Mesenchymal stem cell (in vitro differentiated cells and primary cell): Measurements from ENCODE around the gene SF3B3.

Experiments used
- DNase-seq: peaks from one replicate; pipeline ENCODE4 v3.0.0-alpha.2; 2013
- H2AFZ ChIP-seq: one replicate; pipeline ENCODE4 v1.6.1; 2013; ENCODE audit warnings: low read depth, mild to moderate bottlenecking, control low read depth, inconsistent platforms, low read length, moderate library complexity
- H2AK5ac ChIP-seq: 2 replicates; pipeline ENCODE4 v1.6.1; 2013; ENCODE audit warnings: low read length, moderate library complexity, mild to moderate bottlenecking, inconsistent platforms; ENCODE audit not compliant: severe bottlenecking
- H2BK120ac ChIP-seq: one replicate; pipeline ENCODE4 v1.6.1; 2013; ENCODE audit warnings: low read depth, mild to moderate bottlenecking, inconsistent platforms, low read length, moderate library complexity
- H2BK12ac ChIP-seq, 2 experiments: one replicate each; pipeline ENCODE4 v1.6.1; 2013; ENCODE audit warnings: inconsistent platforms in 2 of 2, low read length in 2 of 2, mild to moderate bottlenecking in 2 of 2, moderate library complexity in 2 of 2, control low read depth in 1 of 2
- H2BK15ac ChIP-seq: one replicate; pipeline ENCODE4 v1.6.1; 2013; ENCODE audit warnings: mild to moderate bottlenecking, low read depth, inconsistent platforms; ENCODE audit not compliant: poor library complexity, severe bottlenecking
- H2BK5ac ChIP-seq: 2 replicates; pipeline ENCODE4 v1.6.1; 2013; ENCODE audit warnings: low read depth, mild to moderate bottlenecking, low read length, control low read depth, inconsistent platforms; ENCODE audit not compliant: poor library complexity, severe bottlenecking
- H3K14ac ChIP-seq, 2 experiments: one replicate each; pipeline ENCODE4 v1.6.1; 2013; ENCODE audit warnings: inconsistent platforms in 2 of 2, low read length in 2 of 2, control low read depth in 1 of 2, mild to moderate bottlenecking in 1 of 2, moderate library complexity in 1 of 2
- H3K18ac ChIP-seq, 2 experiments: one replicate each; pipeline ENCODE4 v1.6.1; 2013; ENCODE audit warnings: inconsistent platforms in 2 of 2, low read length in 2 of 2, control low read depth in 1 of 2, low read depth in 1 of 2, mild to moderate bottlenecking in 1 of 2
- H3K23ac ChIP-seq, 2 experiments: one replicate each; pipeline ENCODE4 v1.6.1; 2013; ENCODE audit warnings: inconsistent platforms in 2 of 2, low read length in 2 of 2, mild to moderate bottlenecking in 2 of 2, moderate library complexity in 2 of 2, control low read depth in 1 of 2
- H3K27ac ChIP-seq: 2 replicates; pipeline ENCODE4 v1.5.1; 2013; ENCODE audit warnings: mild to moderate bottlenecking, moderate library complexity, low read length, control low read depth, inconsistent platforms; ENCODE audit not compliant: poor library complexity, severe bottlenecking
- H3K27me3 ChIP-seq, 2 experiments: 2 replicates each; pipeline versions ENCODE4 v1.6.1 to v1.7.0; 2013; ENCODE audit warnings: low read length in 2 of 2, mild to moderate bottlenecking in 2 of 2, moderate library complexity in 2 of 2, control low read depth in 1 of 2, inconsistent platforms in 1 of 2; ENCODE audit not compliant: control insufficient read depth in 1 of 2, insufficient read depth in 1 of 2
- H3K36me3 ChIP-seq, 2 experiments: 2 replicates each; pipeline versions ENCODE4 v1.6.1 to v1.7.0; 2013; ENCODE audit warnings: low read length in 2 of 2, control low read depth in 1 of 2, inconsistent platforms in 1 of 2, low read depth in 1 of 2, mild to moderate bottlenecking in 1 of 2; ENCODE audit not compliant: insufficient read depth in 2 of 2, control insufficient read depth in 1 of 2
- H3K4ac ChIP-seq, 2 experiments: one replicate each; pipeline ENCODE4 v1.6.1; 2013; ENCODE audit warnings: inconsistent platforms in 2 of 2, low read length in 2 of 2, mild to moderate bottlenecking in 2 of 2, moderate library complexity in 2 of 2, control low read depth in 1 of 2, low read depth in 1 of 2
- H3K4me1 ChIP-seq: 2 replicates; pipeline ENCODE4 v1.6.1; 2013; ENCODE audit warnings: low read depth, low read length, control low read depth; ENCODE audit not compliant: control insufficient read depth, insufficient read depth
- H3K4me2 ChIP-seq: 2 replicates; pipeline ENCODE4 v1.6.1; 2013; ENCODE audit warnings: low read length, mild to moderate bottlenecking, inconsistent platforms; ENCODE audit not compliant: poor library complexity, severe bottlenecking
- H3K4me3 ChIP-seq, 2 experiments: 2 replicates each; pipeline versions ENCODE4 v1.5.1 to v1.7.0; 2013; ENCODE audit warnings: low read length in 2 of 2, mild to moderate bottlenecking in 2 of 2, control low read depth in 1 of 2, low read depth in 1 of 2; ENCODE audit not compliant: insufficient read depth in 1 of 2
- H3K79me1 ChIP-seq: replicated peaks from 2 replicates; pipeline ENCODE4 v1.6.1; 2013; ENCODE audit warnings: mild to moderate bottlenecking, control low read depth, low read length, inconsistent platforms; ENCODE audit not compliant: poor library complexity, severe bottlenecking
- H3K9ac ChIP-seq: 2 replicates; pipeline ENCODE4 v1.7.0; 2013; ENCODE audit warnings: mild to moderate bottlenecking, low read length, moderate library complexity
- H3K9me3 ChIP-seq: 2 replicates; pipeline ENCODE4 v1.7.0; 2013; ENCODE audit warnings: mild to moderate bottlenecking, low read length; ENCODE audit not compliant: control insufficient read depth
- H4K8ac ChIP-seq: one replicate; pipeline ENCODE4 v1.6.1; 2013; ENCODE audit warnings: inconsistent platforms, mild to moderate bottlenecking, low read length, moderate library complexity
- H4K91ac ChIP-seq: one replicate; pipeline ENCODE4 v1.6.1; 2013; ENCODE audit warnings: mild to moderate bottlenecking, low read length, inconsistent platforms
- WGBS: methylation state at CpG from one replicate; pipeline ENCODE4 v1.1.7; 2013; ENCODE audit warnings: mixed read lengths; 5-methylcytosine and 5-hydroxymethylcytosine counted together

Gene SF3B3

GRCh38 chr16:70570967-70571570, 47.5 kb downstream of the SF3B3 start:
- Histone ChIP-seq H2BK5ac (no peak overlapping the region), H2BK15ac (no peak overlapping the region), H3K36me3 (peaks cover 59 to 84% of the 10 kb centered on the region in 2 experiments), H4K8ac (no peak overlapping the region), H3K27me3 (no peaks in the 10 kb centered on the region), H3K4me1 (peaks cover 19% of the 10 kb centered on the region), H3K4me3 (no peak overlapping the region), H3K9me3 (no peaks in the 10 kb centered on the region), H3K27ac (no peak overlapping the region), H3K18ac (no peak overlapping the region), H3K4me2 (no peak overlapping the region), H3K4ac (no peak overlapping the region), H3K14ac (no peak overlapping the region), H2BK12ac (no peak overlapping the region), H3K9ac (no peak overlapping the region), H2AFZ (no peak overlapping the region), H2BK120ac (no peak overlapping the region), H2AK5ac (no peak overlapping the region), H3K79me1 (peaks cover 21% of the 10 kb centered on the region), H4K91ac (no peak overlapping the region), H3K23ac (no peak overlapping the region)
- DNase-seq, result no peak
- WGBS, result 98% methylated on average over 10 of the region's 10 CpGs

- H2BK12ac ChIP-seq, result peak overlapping the region; percentile 12 to 55
- WGBS, result 100% methylated on average over 8 of the region's 8 CpGs
- peaks cover 58 to 78% of the 10 kb centered on the region in 2 experiments for H3K36me3 ChIP-seq
- H3K9ac ChIP-seq, result no peak overlapping the region
- H3K14ac ChIP-seq, result no peak overlapping the region
- no peaks in the 10 kb centered on the region for H3K9me3 ChIP-seq
- no peak overlapping the region for H3K27ac ChIP-seq
- DNase-seq, result no peak
- peaks cover 20% of the 10 kb centered on the region for H3K79me1 ChIP-seq
- peak overlapping the region; percentile 59 for H2AK5ac ChIP-seq
- H4K91ac ChIP-seq, result peak overlapping the region; percentile 21
- peak overlapping the region in 1 of 2 experiments; percentile 38 for H3K4ac ChIP-seq
- no peak overlapping the region for H3K23ac ChIP-seq
- peaks cover 20% of the 10 kb centered on the region for H3K4me1 ChIP-seq
- no peak overlapping the region for H3K4me3 ChIP-seq
- H2BK5ac ChIP-seq, result no peak overlapping the region
- H2BK15ac ChIP-seq, result no peak overlapping the region
- no peak overlapping the region for H2AFZ ChIP-seq
- no peaks in the 10 kb centered on the region for H3K27me3 ChIP-seq
- H3K18ac ChIP-seq, result no peak overlapping the region
- H4K8ac ChIP-seq, result no peak overlapping the region
- peak overlapping the region; percentile 11 for H2BK120ac ChIP-seq
- no peak overlapping the region for H3K4me2 ChIP-seq
Measured at GRCh38 chr16:70571623-70572022, 48.0 kb downstream of the SF3B3 start.

- Histone ChIP-seq H2BK15ac (peak overlapping the region; percentile 12), H3K27me3 (no peaks in the 10 kb centered on the region), H3K4me2 (no peak overlapping the region), H3K27ac (peak overlapping the region; percentile 92), H3K4me1 (peaks cover 26% of the 10 kb centered on the region), H3K9ac (peak overlapping the region; percentile 65), H2BK120ac (peak overlapping the region; percentile 40), H3K79me1 (peaks cover 17% of the 10 kb centered on the region), H2AFZ (no peak overlapping the region), H3K18ac (peak overlapping the region; percentile 14 to 23), H2BK5ac (no peak overlapping the region), H3K4me3 (no peak overlapping the region), H3K23ac (no peak overlapping the region), H3K36me3 (peaks cover 51 to 72% of the 10 kb centered on the region in 2 experiments), H4K91ac (no peak overlapping the region), H2AK5ac (peak overlapping the region; percentile 69), H2BK12ac (peak overlapping the region in 1 of 2 experiments; percentile 6), H4K8ac (peak overlapping the region; percentile 46), H3K4ac (peak overlapping the region; percentile 1 to 29), H3K14ac (no peak overlapping the region), H3K9me3 (no peaks in the 10 kb centered on the region)
- WGBS, result 100% methylated on average over 5 of the region's 5 CpGs
- DNase-seq, result no peak
Measured at GRCh38 chr16:70572050-70572925, 48.7 kb downstream of the SF3B3 start.

GRCh38 chr16:70572926-70573270, 49.3 kb downstream of the SF3B3 start:
- peaks cover 45 to 65% of the 10 kb centered on the region in 2 experiments for H3K36me3 ChIP-seq
- peaks cover 28% of the 10 kb centered on the region for H3K4me1 ChIP-seq
- H3K23ac ChIP-seq, result no peak overlapping the region
- H3K9ac ChIP-seq, result peak overlapping the region; percentile 65
- H3K9me3 ChIP-seq, result no peaks in the 10 kb centered on the region
- DNase-seq, result no peak
- peak overlapping the region; percentile 40 for H2BK120ac ChIP-seq
- H2BK15ac ChIP-seq, result no peak overlapping the region
- H3K4ac ChIP-seq, result peak overlapping the region; percentile 1 to 29
- H2BK5ac ChIP-seq, result no peak overlapping the region
- H3K27ac ChIP-seq, result peak overlapping the region; percentile 92
- H3K4me3 ChIP-seq, result no peak overlapping the region
- H2AK5ac ChIP-seq, result peak overlapping the region; percentile 69
- H4K8ac ChIP-seq, result peak overlapping the region; percentile 46
- peak overlapping the region in 1 of 2 experiments; percentile 6 for H2BK12ac ChIP-seq
- H3K4me2 ChIP-seq, result no peak overlapping the region
- no peak overlapping the region for H4K91ac ChIP-seq
- no peak overlapping the region for H2AFZ ChIP-seq
- 63% methylated on average over 1 of the region's 2 CpGs for WGBS
- no peak overlapping the region for H3K14ac ChIP-seq
- no peak overlapping the region for H3K18ac ChIP-seq
- peaks cover 16% of the 10 kb centered on the region for H3K79me1 ChIP-seq
- H3K27me3 ChIP-seq, result no peaks in the 10 kb centered on the region
